HG02623 (cell line): ENCODE results near the gene NKAIN1.
"Not testable (repeated sequence)": the region's sequence is repeated elsewhere in the genome, so short reads cannot be mapped to it uniquely, and the experiment has no call there.

Source experiments
- ATAC-seq: cut with Tn5 transposase; IDR thresholded peaks from one replicate; pipeline ENCODE4 v1.9.1; 2021; ENCODE audit warnings: moderate library complexity; ENCODE audit not compliant: unreplicated experiment

NKAIN1 gene

DNA sequence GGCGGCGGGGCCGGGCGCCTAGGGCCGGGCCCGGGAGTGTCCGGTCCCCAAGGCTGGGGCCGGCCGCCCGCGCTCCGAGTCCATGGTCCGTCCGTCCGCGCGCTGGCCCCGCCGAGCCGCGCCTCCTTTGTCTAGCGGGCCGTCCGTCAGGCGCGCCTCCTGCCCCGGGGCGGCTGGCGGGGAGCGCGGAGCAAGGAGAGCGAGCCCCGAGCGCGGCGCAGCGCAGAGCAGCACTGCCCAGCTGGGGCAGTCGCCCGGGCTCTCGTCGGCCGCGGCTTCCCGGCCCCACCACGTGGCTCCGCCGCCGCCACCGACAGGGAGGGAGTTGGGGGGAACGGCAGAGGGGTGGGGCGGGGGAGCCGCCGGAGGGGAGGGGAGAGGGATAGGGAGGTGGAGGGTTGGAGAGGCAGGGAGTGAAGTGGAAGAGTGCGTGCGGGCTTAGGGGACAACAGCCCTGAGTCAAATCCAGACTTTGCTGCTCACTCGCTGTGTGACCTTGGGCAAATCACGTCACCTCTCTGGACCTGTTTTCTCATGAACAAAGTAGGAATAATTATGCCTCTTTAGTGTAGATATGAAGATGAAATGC lies at the start of gene NKAIN1:
Gene NKAIN1, minus strand, starts transcription at position 235 of the 589 bp plus-strand sequence. CDS start 340 bp downstream, outside the sequence.
- ATAC-seq, result no peak

DNA sequence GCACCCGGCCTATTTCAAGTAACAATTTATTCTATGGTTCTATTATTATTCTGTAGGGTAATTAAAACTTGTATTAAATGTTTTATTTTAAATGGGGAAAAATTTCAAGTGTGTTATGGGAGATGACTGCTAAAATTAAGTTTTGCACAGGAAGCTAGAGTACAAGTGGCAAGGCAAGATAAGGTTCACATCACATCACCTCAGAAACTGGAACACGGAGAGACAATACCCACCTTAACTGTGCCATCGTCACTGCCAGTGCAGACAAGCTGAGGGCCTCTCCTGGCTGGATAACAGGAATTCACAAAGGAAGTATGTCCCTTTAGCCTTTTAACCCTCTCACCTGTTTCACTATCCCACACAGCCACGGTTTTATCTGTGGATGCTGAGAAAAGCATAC lies 49.3 kb upstream of the NKAIN1 start:
- no peak for ATAC-seq

DNA sequence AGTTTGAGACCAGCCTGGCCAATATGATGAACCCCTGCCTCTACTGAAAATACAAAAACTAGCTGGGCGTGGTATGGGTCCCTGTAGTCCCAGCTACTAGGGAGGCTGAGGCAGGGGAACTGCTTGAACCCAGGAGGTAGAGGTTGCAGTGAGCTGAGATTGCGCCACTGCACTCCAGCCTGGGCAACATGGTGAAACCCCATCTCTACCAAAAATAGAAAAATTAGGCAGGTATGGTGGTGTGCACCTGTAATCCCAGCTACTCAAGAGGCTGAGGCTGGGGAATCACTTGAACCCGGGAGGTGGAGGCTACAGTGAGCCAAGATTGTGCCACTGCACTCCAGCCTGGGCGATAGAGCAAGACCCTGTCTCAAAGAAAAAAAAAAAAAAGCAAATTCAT lies 48.1 kb upstream of the NKAIN1 start:
- ATAC-seq, result not testable (repeated sequence)

DNA sequence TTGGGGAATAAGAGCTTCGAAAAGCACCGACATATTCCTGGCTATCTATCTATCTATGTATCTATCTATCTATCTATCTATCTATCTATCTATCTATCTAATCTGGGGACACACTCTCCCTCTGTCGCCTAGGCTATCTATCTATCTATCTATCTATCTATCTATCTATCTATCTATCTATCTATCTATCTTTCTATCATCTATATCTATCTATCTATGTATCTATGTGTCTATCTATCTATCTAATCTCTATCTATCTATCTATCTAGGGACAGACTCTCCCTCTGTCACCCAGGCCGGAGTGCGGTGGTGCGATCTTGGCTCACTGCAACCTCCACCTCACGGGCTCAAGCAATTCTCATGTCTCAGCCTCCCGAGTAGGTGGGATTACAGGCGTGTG lies 42.7 kb upstream of the NKAIN1 start:
- not testable (repeated sequence) for ATAC-seq

DNA sequence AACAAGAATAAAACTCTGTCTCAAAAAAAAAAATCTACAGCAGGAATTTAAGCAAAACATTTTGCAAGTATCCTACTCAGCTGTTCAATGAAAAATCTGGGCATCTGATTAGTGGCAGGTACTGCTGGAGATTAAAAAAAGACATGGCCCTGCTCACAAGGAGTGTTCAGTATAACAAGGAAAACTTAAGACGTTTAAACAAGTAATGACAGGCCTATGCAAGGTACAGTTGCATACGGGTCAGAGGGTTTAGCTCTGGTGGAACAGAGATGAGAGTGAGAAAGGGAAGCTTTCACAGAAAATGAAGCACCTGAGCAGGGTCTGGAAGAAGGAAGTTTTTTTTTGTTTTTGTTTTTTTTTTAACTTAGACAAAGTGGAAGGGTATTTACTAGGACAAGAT lies 33.9 kb upstream of the NKAIN1 start:
- ATAC-seq, result no peak

DNA sequence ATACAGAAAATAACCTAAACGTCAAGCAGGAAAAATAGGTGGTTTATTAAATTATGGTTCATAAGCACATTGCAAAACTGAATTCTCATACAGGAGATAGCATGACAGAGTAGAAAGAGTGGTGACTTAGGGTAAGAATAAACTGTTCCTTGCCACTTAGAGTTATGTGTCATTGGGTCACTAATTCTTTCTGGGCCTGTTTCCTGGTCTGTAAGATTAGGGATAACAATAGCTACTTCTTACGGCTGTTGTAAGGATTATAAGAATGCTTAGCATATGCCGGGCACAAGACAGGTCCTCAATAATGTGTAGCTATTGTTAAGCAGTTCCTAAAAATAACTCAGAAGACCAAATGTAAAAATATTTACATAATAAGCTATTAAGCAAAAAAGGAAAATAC lies 32.7 kb upstream of the NKAIN1 start:
- no peak for ATAC-seq

DNA sequence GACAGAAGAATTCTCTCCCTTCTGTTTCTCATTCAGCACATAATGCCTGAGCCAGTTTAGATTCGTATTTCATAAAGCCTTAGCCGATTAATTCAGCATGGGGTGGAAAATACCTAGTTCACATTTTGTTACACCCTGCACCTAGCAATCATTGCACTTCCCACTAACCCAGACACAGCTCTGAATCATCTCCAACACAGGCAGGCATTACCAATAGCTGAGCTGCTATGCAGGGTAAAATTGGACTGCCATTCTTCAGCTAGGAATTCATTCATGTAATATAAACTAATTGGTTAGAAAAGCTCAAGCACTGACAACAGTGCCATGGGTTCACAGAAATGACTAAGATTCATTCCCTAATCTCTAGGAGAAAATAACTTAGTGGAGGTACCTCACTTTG lies 26.9 kb upstream of the NKAIN1 start:
- ATAC-seq, result no peak

DNA sequence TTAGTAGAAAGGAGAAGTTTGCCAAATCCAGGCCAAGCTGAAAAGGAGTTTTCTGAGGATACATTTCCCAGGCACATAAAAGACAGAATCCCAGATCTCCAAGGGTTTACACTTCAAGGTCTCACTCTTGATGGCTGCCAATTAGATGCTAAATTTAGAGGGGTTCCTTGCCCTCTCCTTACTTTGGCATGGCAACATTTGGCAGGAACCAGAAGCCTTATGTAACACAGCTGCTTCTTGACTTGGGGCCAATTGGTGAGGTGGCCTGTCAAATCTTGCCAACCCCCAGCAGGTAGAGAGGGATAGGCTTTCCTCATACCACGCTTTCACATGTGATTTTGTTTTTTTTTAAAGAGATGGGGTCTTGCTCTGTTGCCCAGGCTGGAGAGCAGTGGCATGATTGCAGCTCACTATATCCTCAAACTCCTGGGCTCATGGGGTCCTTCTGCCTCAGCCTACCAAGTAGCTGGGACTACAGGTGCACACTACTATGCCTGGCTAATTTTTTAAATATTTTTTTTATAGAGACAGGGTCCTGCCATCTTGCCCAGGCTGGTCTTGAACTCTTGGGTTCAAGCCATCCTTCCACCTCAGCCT lies 25.2 kb upstream of the NKAIN1 start:
- ATAC-seq, result no peak

DNA sequence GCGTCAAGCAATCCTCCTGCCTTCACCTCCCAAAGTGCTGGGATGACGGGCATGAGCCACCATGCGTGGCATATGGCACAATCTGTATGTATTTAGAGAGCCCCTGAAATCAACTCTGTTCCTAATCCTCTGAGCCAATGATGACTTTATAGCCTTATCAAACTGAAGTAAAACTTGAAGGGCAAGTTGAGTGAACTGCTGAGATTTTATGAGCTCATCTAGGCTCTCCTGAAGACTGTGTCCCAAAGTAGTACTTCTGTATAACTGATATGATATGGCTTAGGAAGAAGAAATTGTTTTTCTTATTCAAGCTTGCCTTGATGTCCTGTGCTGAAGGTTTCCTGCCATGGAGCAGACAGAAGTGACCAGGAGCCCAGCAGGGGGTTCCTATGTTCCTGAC lies 23.7 kb upstream of the NKAIN1 start:
- no peak for ATAC-seq

DNA sequence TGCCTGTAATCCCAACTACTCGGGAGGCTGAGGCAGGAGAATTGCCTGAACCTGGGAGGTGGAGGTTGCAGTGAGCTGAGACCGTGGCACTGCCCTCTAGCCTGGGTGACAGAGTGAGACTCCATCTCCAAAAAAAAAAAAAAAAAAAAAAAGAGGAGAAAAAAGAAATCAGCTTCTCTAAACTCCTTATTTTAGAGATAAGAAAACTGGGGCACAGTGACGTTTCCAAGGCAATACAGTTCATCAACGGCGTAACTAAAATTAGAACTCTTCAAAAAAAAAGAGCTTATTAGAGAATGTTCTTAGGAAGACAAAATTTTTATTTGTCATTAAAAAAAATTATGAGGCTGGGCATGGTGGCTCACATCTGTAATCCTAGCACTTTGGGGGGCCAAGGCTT lies 22.7 kb upstream of the NKAIN1 start:
- ATAC-seq, result not testable (repeated sequence)

DNA sequence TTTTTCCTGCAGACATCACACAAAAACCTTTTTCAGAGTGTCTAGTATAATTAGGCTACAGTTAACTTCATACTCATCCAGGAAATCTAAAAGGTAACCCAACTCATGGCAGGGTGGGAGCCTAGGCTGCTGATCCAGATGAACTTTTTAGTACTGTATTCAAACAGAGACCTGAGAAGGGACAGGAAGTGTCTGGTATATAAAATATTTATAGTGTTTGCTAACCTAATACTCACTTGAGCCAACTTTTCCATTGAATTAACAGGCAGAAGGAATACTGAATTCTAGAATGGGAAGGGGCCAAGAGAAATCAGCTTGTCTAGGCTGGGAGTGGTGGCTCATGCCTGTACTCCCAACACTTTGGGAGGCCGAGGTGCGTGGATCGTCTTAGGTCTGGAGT lies 22.2 kb upstream of the NKAIN1 start:
- no peak for ATAC-seq

DNA sequence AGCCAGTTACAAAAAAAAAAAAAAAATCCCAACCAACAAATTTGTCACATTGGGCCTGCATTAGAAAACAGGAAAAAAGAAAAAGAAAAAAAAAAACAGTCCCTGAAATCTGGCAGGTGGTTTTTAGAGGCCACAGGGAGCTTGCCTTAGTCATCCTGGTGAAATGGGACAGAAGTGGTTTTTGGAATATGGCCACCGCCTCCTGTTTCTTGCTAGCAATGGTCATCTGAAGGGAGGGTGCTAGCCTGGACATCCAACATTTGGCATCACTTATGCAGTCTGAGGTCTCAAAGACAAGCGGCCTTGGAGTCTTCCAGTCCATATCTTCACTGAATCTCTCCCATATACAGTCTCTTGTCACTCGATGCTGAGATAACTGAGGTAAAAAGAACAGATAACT lies 20.1 kb upstream of the NKAIN1 start:
- ATAC-seq, result no peak

DNA sequence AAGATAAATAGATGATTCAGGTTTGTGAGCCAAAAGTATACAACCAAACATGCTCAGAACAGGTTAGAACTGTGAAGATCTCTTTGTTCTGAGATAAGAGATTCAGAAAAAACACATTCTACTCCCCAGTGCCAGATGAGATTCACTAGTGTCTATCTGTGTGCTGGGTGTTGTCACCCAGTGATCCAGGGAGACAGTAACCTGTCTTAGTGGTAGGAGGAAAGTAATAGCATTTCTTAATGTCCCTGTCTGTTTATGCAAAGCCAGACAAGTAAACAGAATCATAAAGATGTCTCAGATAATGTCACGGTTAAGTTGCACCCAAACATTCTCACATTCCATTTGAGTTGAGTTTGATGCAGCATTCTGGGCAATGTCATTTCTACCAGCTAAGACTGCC lies 18.9 kb upstream of the NKAIN1 start:
- no peak for ATAC-seq

DNA sequence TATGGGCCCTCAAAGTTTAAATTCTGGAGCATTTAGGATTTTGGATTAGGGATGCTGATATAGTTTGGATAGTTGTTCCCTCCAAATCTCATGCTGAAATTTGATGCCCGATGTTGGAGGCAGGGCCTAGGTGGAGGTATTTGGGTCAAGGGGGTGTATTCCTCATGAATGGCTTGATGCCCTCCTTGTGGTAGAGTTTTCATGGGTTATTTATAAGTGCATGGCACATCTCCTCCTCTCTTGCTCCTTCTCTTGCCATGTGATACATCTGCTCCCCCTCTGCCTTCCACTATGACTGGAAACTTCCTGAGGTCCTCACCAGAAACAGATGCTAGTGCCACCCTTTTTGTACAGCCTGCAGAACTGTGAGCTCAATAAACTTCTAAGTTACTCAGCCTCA lies 17.5 kb upstream of the NKAIN1 start:
- ATAC-seq, result no peak

DNA sequence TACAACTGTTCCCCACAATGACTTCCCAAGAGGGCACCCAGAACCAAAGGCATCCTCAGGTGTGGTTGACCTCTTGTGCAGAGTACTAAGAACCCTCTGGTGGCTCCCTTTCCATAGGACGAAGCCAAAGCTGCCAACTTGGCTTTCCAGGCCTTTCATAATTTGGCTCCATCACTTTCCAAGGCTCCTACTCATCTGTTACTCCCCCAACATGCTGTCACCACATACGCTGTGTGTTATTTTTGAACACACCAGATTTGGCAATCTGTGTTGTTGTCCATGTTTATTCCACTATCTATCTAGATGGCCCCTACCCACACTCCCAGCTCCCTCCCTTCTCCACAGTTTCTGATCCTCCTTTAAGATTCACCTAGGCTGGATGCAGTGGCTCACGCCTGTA lies 10.2 kb upstream of the NKAIN1 start:
- no peak for ATAC-seq

DNA sequence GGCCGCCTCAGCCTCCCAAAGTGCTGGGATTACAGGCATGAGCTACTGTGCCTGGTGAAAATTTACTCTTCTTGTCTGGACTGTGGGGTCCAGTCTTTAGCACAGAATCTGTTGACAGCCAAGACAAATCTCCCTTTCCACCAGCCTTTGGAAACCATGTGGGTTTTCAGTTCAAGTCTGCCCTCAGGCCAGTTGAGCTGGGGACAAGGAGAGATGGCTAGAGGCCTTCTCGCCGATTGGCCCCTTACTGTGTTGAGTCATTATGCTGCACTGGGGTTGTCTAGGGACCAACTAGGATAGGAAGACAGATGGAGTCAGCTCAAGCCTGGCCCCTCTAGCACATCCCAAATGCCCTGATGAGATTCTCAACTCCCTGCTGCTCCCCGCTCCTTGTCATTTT lies 8.6 kb upstream of the NKAIN1 start:
- ATAC-seq, result no peak

DNA sequence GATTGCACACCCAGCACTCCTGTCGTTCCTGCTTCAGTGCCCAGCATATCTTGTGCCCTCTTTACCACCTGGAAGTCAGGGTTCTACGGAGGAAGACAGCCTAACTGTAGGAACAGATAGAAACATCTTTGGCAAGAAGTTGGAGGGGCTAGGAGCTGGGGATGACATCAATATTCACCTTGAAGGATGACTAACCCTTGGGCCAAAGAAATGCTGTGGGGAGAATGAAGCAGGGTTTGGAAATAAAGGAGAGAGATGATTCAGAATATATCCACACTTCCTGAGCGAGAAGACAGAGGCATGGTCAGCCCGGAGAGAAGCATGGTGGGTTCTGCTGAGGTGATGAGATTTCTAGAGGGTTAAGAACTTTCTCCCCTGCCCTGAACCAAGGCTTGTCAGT lies 4.6 kb upstream of the NKAIN1 start:
- ATAC-seq, result no peak

DNA sequence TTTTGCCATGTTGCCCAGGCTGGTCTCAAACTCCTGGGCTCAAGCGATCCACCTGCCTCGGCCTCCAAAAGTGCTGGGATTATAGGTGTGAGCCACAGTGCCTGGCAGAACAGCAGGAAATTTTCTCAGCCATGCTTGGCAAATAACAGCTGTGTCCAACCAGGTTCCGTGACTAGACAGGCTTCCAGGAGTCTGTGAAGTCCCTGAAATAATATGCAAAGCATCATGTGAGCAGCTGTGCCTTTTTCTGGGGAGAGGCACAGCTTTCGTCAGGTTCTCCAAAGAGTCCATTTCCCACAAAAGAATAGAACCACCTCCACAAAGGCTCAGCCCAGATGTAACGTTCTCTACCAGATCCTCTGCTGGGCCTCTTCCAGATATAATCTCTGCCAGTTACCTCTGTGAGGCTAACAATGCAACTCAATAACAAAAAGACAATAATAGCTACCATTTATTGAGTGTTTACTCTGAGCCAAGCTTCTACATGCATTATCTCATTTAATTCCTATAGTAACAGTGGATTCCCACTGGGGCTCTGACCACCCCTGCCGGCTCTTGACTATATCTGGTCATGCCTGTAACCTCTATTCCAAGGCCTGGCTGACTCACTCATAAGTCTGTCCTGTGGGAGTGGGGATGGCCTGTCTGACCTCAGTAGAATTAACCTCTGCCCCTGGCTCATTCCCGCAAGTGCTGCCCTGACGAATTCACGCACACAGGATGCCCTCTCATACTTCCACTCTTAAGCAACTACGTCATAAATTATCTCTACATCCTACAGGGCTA lies 4.0 kb upstream of the NKAIN1 start:
- no peak for ATAC-seq

DNA sequence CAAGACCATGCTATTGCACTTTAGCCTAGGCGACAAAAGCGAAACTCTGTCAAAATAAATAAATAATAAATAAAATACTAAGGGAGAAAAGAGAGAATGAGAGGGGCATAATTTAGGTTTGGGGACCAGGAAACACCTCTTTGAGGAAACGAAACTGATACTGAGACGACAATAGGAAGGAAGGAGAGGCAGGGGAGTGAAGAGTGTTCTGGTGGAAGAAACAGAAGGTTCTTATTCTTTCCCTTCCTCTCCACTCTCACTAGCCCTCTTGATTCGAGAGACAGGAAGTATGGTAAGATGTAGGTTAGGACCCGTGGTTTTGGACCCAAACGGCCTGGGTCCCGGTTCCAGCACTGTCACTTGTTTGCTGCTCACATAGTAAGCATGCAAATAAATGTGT lies 1.6 kb upstream of the NKAIN1 start:
- ATAC-seq, result no peak

DNA sequence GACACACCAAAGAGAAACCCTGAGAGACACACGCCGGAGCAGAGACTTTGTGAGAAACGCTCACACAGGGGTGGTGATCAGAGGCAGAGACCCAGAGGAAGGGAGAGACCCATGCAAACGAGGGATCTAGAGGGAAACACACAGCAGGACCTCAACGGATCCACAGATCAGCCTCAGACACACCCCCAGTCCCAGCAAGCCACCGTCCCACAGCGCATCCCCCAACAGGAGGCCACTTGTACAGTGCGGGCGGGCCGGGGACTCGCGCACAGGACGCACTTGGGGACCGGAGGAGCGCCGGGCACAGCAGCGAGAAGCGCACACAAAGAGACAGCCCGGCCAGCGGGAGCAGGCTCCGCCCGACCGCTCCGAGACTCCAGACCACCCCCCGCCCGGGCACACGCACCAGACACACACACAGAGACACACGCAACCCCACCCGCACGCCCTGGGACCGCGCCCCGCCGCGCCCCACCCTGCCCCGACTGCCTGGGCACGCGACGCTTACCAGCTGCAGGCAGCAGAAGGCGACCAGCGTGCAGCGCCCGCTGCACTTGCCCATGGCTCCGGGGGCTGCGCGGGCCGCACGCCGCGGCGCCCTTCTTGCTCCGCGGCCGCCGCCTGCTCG lies 587 bp downstream of the NKAIN1 start:
- ATAC-seq, result no peak

DNA sequence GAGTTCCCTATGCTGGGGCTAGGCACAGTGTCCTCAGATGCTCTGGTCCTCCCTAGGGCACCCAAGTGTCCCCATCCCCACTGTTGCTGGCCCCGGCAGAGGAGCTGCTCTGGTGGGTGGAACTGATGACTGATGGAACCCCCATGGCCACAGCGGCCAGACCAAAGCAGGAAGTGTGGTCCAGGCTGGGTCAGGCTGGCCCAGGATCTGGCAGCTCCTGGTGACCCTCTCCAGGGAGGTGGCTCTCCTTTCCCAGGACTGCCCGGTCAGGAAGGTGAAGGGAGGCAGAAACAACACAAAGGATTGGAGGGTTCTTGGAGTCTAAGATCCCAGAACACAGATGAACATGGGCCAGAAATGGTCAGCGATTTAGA lies 1.1 kb downstream of the NKAIN1 start:
- no peak for ATAC-seq

DNA sequence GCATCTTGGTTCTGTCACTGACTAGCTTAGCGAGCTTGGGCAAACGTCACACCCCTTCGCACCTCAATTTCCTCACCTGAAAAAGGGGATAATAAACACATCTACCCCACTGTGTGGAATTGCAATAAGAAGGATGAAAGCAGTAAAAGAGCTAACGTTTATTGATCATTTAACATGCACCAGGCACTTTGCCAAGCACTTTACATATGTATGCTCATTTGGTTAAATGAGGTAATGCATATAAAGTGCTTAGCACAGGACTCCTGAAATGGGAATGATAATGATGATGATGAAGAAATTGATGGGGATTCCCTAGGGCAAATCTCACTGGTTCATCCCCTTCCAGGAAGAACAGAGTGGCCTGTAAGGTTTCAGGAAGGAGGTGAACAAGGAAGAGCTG lies 4.8 kb downstream of the NKAIN1 start:
- ATAC-seq, result no peak
